AG10803 (cell line): ENCODE measurements around the gene USH1C.

Source experiments
- DNase-seq: peaks from one replicate; pipeline ENCODE4 v3.0.0; 2010; ENCODE audit warnings: low read depth
- H3K4me3 ChIP-seq: 2 replicates; pipeline ENCODE4 v1.5.1; 2011; ENCODE audit warnings: mild to moderate bottlenecking, low read length, control low read depth
- CTCF ChIP-seq: conservative IDR thresholded peaks from 2 replicates; pipeline ENCODE4 v1.5.1; 2011; ENCODE audit warnings: mild to moderate bottlenecking, low read length, control low read depth, inconsistent platforms

Gene USH1C

GRCh38 chr11:17519061-17519885 lies 24.9 kb downstream of the USH1C start:
- H3K4me3 ChIP-seq: no peak overlapping the region
- TF ChIP-seq CTCF: no peak
- DNase-seq: no peak

DNA sequence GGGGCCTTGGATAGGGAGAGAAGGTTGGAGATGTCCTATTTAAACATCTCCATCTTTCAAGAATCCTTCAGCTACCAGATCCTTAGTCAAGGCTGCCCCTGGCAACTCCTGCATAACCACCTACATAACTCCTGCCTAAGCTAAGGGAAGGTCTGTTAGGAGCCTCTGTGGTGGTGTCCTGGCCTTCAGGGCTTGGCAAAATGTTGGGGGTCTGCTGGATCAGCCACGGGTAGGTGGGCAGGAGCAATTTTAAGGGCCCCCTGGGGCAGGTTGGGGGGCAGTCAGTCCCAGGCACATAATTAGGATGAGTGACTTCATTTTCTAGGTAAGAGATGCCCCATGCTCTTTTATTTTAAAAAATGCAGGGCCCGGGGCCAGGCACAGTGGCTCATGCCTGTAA lies 25.9 kb downstream of the USH1C start:
- no peak overlapping the region for H3K4me3 ChIP-seq
- DNase-seq: no peak
- no peak for TF ChIP-seq CTCF

DNA sequence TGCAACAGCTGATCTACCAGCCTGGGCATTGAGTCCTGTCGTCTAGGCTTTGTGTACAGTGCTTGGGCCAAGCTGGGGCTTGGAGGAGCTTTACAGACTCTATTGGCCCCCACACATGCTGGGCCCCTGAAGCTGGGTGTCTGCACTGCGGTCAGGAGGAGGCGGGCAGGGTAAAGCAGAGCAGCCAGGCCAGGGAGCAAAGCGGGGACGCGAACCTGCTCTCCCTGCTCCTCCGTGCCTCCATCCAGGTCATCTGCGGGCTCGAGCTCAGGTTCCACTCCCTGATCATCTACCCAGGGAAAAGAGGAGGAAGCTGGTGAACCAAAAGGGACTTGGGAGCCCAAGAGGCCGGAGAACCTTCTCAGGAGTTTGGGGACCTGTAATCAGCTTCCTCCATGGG lies 27.0 kb downstream of the USH1C start:
- DNase-seq: no peak
- TF ChIP-seq CTCF: no peak
- H3K4me3 ChIP-seq: no peak overlapping the region

- no peak overlapping the region for H3K4me3 ChIP-seq
- no peak for TF ChIP-seq CTCF
- DNase-seq: no peak
These were observed 27.6 kb downstream of the USH1C start for GRCh38 chr11:17516551-17517150.

DNA sequence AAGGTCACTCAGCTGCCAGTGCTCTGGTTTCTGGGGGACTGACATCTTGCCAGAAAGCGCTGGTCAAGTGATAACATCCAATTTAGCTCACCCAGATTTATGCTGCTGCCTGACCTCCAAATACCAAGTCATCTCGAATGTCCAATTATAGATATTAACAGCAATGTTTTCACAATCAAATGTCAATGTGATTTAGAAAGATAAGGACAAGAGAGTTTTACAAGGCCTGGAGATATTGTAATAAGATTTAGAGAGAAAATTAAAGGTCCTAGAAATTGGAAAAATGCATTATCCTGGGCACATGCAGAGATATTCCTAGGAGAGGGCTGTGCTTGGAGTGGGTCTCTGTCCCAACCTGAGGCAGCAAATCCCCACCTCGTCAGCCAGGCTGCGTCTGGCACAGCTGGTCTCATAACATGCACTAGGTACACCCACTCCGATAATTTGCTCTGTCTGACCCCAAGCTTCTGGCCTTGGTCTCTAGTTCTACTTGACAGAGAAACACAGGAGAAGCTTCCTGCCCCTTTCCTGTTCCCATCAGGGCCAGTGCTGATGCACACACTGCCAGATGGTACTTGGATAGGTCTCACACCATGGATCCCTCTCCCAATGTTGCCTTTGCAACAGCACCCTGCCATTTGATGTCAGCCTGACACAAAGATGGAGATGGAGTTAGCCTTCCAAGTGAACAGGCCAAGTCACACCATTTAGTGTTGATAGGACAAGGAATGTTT lies 28.6 kb downstream of the USH1C start:
- H3K4me3 ChIP-seq: no peak overlapping the region
- DNase-seq: no peak
- TF ChIP-seq CTCF: no peak

DNA sequence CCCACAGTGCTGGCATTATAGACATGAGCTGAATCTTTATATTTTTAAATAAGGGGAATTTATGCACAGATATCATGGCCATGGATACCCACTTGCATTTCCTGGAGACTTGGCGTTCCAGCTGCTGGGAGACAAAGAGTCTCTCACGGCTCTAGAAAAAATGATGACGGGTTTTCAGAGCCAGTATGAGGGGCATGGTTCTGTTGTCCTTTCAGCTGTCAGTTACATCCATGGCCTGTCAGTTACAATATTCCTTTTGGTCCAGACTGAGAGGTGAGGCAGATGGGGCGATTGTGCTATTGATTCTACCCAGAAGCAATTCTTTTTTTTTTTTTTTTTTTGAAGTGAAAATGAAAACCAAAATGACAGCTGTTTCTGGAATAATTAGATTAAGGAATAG lies 29.7 kb downstream of the USH1C start:
- no peak for DNase-seq

More for the DNA sequence above, 29.7 kb downstream of the USH1C start:
- no peak for TF ChIP-seq CTCF
- H3K4me3 ChIP-seq: no peak overlapping the region
